B cell (primary cell): Measurements from ENCODE around the gene SRSF2. TPM values are rescaled to one million over a fixed set of nuclear protein-coding genes. Genes with fewer than 3 reads are reported as not detected.

Source experiments
- ATAC-seq: fragments of 200-7000 bp; cut with Tn5 transposase; one replicate; pipeline ENCODE4 v1.10.0; 2021; ENCODE audit warnings: low read depth, mild to moderate bottlenecking, moderate number of reproducible peaks, moderate library complexity
- CTCF ChIA-PET: fragments of 350-600 bp; sonication (Branson Sonifier 250); formaldehyde crosslinking; loops from one replicate; lab custom pipeline; 2021; ENCODE audit warnings: antibody characterized with exemption, inconsistent platforms; lab: Charles Lee
- POLR2A ChIA-PET: fragments of 350-600 bp; sonication (Branson Sonifier 250); formaldehyde crosslinking; loops from one replicate; lab custom pipeline; 2021; ENCODE audit warnings: antibody characterized with exemption; lab: Charles Lee
- DNase-seq: peaks from one replicate; pipeline ENCODE4 v3.0.0; 2013
- H2AFZ ChIP-seq: 2 replicates; pipeline ENCODE4 v1.6.1; 2012; ENCODE audit warnings: mild to moderate bottlenecking, low read depth, low read length; ENCODE audit not compliant: insufficient read depth, poor library complexity, severe bottlenecking
- H3K27ac ChIP-seq, 2 donors: 1 replicate in 1 of 2; 2 replicates in 1 of 2; pipeline ENCODE4 v1.5.1; 2012 to 2013; ENCODE audit warnings: low read length in 2 of 2, mild to moderate bottlenecking in 2 of 2, moderate library complexity in 1 of 2
- H3K27me3 ChIP-seq, 4 experiments: fragments of 200-600 bp in 1 of 4; sonication (generic) in 1 of 4; replicated peaks in 1 of 4; 1 replicate in 2 of 4; 2 replicates in 2 of 4; pipeline versions ENCODE4 v1.6.1 to v1.7.0; 2013 to 2016; ENCODE audit warnings: low read length in 3 of 4, mild to moderate bottlenecking in 2 of 4, mixed read lengths in 1 of 4, moderate library complexity in 1 of 4; ENCODE audit not compliant: insufficient read depth in 4 of 4, control insufficient read depth in 3 of 4; ENCODE audit errors: control extremely low read depth in 1 of 4
- H3K36me3 ChIP-seq, 2 experiments: replicated peaks in 1 of 2; 1 replicate in 1 of 2; 2 replicates in 1 of 2; pipeline versions ENCODE4 v1.6.1 to v1.7.1; 2013; ENCODE audit warnings: low read length in 1 of 2; ENCODE audit not compliant: insufficient read depth in 2 of 2, control insufficient read depth in 1 of 2; ENCODE audit errors: control extremely low read depth in 1 of 2, extremely low read depth in 1 of 2
- H3K4me1 ChIP-seq, 2 donors: fragments of 200-600 bp in 1 of 2; sonication (generic) in 1 of 2; 1 replicate in 1 of 2; 2 replicates in 1 of 2; pipeline versions ENCODE4 v1.5.1 to v1.6.1; 2013 to 2017; ENCODE audit warnings: low read length in 2 of 2; ENCODE audit not compliant: control insufficient read depth in 2 of 2, insufficient read depth in 2 of 2
- H3K4me2 ChIP-seq: replicated peaks from 2 replicates; pipeline ENCODE3; 2012; ENCODE audit warnings: mild to moderate bottlenecking, low read depth, low read length; ENCODE audit not compliant: poor library complexity, severe bottlenecking
- H3K4me3 ChIP-seq, 5 experiments: fragments of 200-600 bp in 1 of 5; sonication (generic) in 1 of 5; 1 replicate in 3 of 5; 2 replicates in 2 of 5; pipeline versions ENCODE4 v1.5.1 to v1.7.0; 2011 to 2016; ENCODE audit warnings: low read length in 4 of 5, mild to moderate bottlenecking in 4 of 5, low read depth in 2 of 5, control low read depth in 1 of 5, moderate library complexity in 1 of 5; ENCODE audit not compliant: insufficient read depth in 1 of 5; ENCODE audit errors: control extremely low read depth in 1 of 5, extremely low read depth in 1 of 5
- H3K79me2 ChIP-seq: fragments of 200-600 bp; sonication (generic); one replicate; pipeline ENCODE4 v1.6.0; 2016; ENCODE audit warnings: low read length; ENCODE audit not compliant: control insufficient read depth, insufficient read depth
- H3K9ac ChIP-seq: fragments of 200-600 bp; sonication (generic); 2 replicates; pipeline ENCODE4 v1.6.1; 2017; ENCODE audit warnings: mild to moderate bottlenecking, low read length, moderate library complexity
- H3K9me3 ChIP-seq, 3 donors: one replicate each; pipeline versions ENCODE4 v1.6.1 to v1.7.1; 2013; ENCODE audit warnings: low read length in 2 of 3; ENCODE audit not compliant: control insufficient read depth in 2 of 3, insufficient read depth in 1 of 3; ENCODE audit errors: control extremely low read depth in 1 of 3
- H4K20me1 ChIP-seq: 2 replicates; pipeline ENCODE4 v1.6.0; 2012; ENCODE audit warnings: mild to moderate bottlenecking, low read length; ENCODE audit not compliant: insufficient read depth, control insufficient read depth, poor library complexity, severe bottlenecking
- H3K27ac Mint-ChIP-seq: one replicate; pipeline ENCODE4 v1.8.0; 2021; ENCODE audit warnings: mixed read lengths
- H3K27me3 Mint-ChIP-seq: one replicate; pipeline ENCODE4 v1.8.0; 2021; ENCODE audit warnings: mixed read lengths
- H3K4me1 Mint-ChIP-seq: one replicate; pipeline ENCODE4 v1.8.0; 2021; ENCODE audit warnings: mixed read lengths
- H3K4me3 Mint-ChIP-seq: one replicate; pipeline ENCODE4 v1.8.0; 2021; ENCODE audit warnings: mixed read lengths
- H3K9me3 Mint-ChIP-seq: one replicate; pipeline ENCODE4 v1.8.0; 2022; ENCODE audit warnings: mixed read lengths; ENCODE audit not compliant: insufficient read depth
- EZH2 ChIP-seq: IDR thresholded peaks from 2 replicates; pipeline ENCODE4 v1.6.1; 2012; ENCODE audit warnings: borderline replicate concordance, low read depth, mild to moderate bottlenecking, moderate library complexity, low read length; ENCODE audit not compliant: insufficient read depth, poor library complexity, severe bottlenecking
- WGBS: methylation state at CpG from one replicate; pipeline ENCODE4 v1.1.5; 2013; ENCODE audit warnings: missing lambda C conversion rate; ENCODE audit not compliant: insufficient coverage; 5-methylcytosine and 5-hydroxymethylcytosine counted together
- intact Hi-C: fragments of 100-400 bp; cut with micrococcal nuclease; formaldehyde crosslinking; loops from one replicate; pipeline ENCODE4 v1.10.0; 2022
- polyA plus RNA-seq: library from polyadenylated mRNA; depleted of rRNA; stranded (reverse); fragments of >200 nt; gene quantifications from 2 replicates; pipeline ENCODE4 v1.2.3, GENCODE V29; 2012
- total RNA-seq, 2 donors: library from RNA; stranded (reverse); fragments of 120-200 nt in 1 of 2; gene quantifications; 1 replicate in 1 of 2; 2 replicates in 1 of 2; pipeline versions ENCODE4 v1.2.3 to v1.2.4, GENCODE V29; 2013 to 2022
- TF ChIP-seq, protein P1 (sequence below): fragments of 200-600 bp; IDR thresholded peaks from one replicate; pipeline ENCODE4 v1.8.0; 2022; ENCODE audit warnings: antibody characterized with exemption, mild to moderate bottlenecking

The SRSF2 gene
- total and polyA plus RNA-seq, 2 donors (not counting 1 experiment from before 2014, with no cell fraction given) = 362 to 764 TPM

DNA sequence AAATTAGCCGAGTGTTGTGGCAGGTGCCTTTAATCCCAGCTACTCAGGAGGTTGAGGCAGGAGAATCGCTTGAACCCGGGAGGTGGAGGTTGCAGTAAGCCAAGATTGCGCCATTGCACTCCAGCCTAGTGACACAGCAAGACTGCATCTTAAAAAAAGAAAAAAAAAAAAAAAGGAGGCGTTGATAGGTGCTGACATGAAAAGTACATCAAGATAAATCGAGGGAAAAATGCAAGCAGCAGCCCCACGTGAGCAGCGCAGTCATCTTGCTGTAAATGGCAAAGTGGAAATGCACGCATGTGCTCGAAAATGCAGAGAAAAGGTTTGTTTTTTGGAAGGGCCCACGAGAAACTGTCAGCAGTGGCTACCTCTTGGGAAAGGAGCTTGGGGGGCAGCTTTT, 47.3 kb downstream of the SRSF2 start:
- ChIA-PET POLR2A (interaction anchor here (0.6 kb wide), 1 partner anchor 79 kb away, joined by 3 read pairs; no protein-coding TSS in a partner anchor), CTCF (no interaction called here)
- no peak overlapping the region for H3K4me3 Mint-ChIP-seq
- H2AFZ ChIP-seq = no peak overlapping the region
- WGBS = 100% methylated on average over 5 of the region's 11 CpGs
- no peaks in the 10 kb centered on the region for H3K36me3 ChIP-seq
- intact Hi-C loops = no loop called here
- no peak overlapping the region for H3K4me2 ChIP-seq
- H3K27me3 ChIP-seq = peaks cover 0 to 5% (median 0%) of the 10 kb centered on the region in 4 experiments
- H3K4me3 ChIP-seq = no peak overlapping the region
- H3K4me1 Mint-ChIP-seq = no peaks in the 10 kb centered on the region
- TF ChIP-seq, protein P1, sequence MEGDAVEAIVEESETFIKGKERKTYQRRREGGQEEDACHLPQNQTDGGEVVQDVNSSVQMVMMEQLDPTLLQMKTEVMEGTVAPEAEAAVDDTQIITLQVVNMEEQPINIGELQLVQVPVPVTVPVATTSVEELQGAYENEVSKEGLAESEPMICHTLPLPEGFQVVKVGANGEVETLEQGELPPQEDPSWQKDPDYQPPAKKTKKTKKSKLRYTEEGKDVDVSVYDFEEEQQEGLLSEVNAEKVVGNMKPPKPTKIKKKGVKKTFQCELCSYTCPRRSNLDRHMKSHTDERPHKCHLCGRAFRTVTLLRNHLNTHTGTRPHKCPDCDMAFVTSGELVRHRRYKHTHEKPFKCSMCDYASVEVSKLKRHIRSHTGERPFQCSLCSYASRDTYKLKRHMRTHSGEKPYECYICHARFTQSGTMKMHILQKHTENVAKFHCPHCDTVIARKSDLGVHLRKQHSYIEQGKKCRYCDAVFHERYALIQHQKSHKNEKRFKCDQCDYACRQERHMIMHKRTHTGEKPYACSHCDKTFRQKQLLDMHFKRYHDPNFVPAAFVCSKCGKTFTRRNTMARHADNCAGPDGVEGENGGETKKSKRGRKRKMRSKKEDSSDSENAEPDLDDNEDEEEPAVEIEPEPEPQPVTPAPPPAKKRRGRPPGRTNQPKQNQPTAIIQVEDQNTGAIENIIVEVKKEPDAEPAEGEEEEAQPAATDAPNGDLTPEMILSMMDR = no peak
- H3K27ac Mint-ChIP-seq = no peak overlapping the region
- H3K4me1 ChIP-seq = no peaks in the 10 kb centered on the region
- DNase-seq (no peak), ATAC-seq (no peak)
- peaks cover 4% of the 10 kb centered on the region for H3K27me3 Mint-ChIP-seq
- no peak overlapping the region for H3K9ac ChIP-seq
- H3K9me3 ChIP-seq = no peaks in the 10 kb centered on the region
- no peak overlapping the region for H3K27ac ChIP-seq
- no peaks in the 10 kb centered on the region for H3K79me2 ChIP-seq
- no peaks in the 10 kb centered on the region for H3K9me3 Mint-ChIP-seq
- H4K20me1 ChIP-seq = no peaks in the 10 kb centered on the region

DNA sequence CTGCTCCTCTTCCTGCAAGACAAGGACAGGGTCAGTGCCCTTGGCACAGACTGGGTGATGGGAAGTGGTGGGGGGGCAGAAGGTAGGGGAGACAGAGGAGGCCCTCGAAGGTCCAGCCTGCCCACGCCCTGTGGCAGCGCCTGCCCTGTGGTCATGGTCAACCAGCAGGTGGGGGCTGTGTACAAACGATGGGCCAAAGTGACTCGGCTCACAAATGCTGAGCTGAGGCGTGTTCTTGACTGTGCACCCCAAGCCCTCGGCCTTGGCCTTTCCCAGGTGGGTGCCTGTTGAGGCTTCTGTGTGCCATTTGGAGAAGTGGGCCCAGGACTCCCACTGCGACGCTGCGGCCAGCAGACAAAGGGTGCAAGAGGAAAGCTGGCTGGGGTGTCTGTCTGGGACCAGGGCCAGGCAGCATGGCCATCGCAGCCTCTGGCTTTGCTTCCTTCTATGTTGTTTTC, 48.9 kb downstream of the SRSF2 start:
- intact Hi-C loops = no loop called here
- Mint-ChIP-seq H3K27ac (no peak overlapping the region), H3K9me3 (no peaks in the 10 kb centered on the region), H3K4me1 (no peaks in the 10 kb centered on the region), H3K4me3 (no peak overlapping the region), H3K27me3 (peaks cover 4% of the 10 kb centered on the region)
- peaks cover 0 to 5% (median 0%) of the 10 kb centered on the region in 4 experiments for H3K27me3 ChIP-seq
- no peak overlapping the region for H3K4me3 ChIP-seq
- CTCF ChIA-PET = no interaction called here
- no peaks in the 10 kb centered on the region for H3K4me1 ChIP-seq
- H3K36me3 ChIP-seq = no peaks in the 10 kb centered on the region
- H3K79me2 ChIP-seq = no peaks in the 10 kb centered on the region
- H2AFZ ChIP-seq = no peak overlapping the region
- H3K9ac ChIP-seq = no peak overlapping the region
- no peaks in the 10 kb centered on the region for H3K9me3 ChIP-seq
- H4K20me1 ChIP-seq = no peaks in the 10 kb centered on the region
- H3K27ac ChIP-seq = no peak overlapping the region
- WGBS = 85% methylated on average over 11 of the region's 11 CpGs
- ATAC-seq (no peak), DNase-seq (no peak)
- no peak overlapping the region for H3K4me2 ChIP-seq
- TF ChIP-seq EZH2 = no peak
- TF ChIP-seq, protein P1 = no peak
- POLR2A ChIA-PET = no interaction called here
